ENCODE results near the gene C2orf42. TPM values are rescaled to one million over a fixed set of nuclear protein-coding genes. Genes with fewer than 3 reads are reported as not detected.
A peak's percentile ranks its signal among the peaks of the same experiment; 100 is the strongest.

C2orf42 gene
- total RNA-seq, 1 donor from 2014 or later: 10.9 TPM

GRCh38 chr2:70104231-70105111, 86.3 kb downstream of the C2orf42 start:
- DNase-seq (ENCODE audit: low spot score): peak; percentile 3

- DNase-seq (ENCODE audit: low spot score): peak; percentile 45
Measured at GRCh38 chr2:70103531-70104061, 87.2 kb downstream of the C2orf42 start.

- peak; percentile 74 for DNase-seq (ENCODE audit: low spot score)
Measured at GRCh38 chr2:70102323-70102905, 88.4 kb downstream of the C2orf42 start.

- DNase-seq (ENCODE audit: low spot score): peak; percentile 30
Measured at GRCh38 chr2:70101686-70102085, 89.1 kb downstream of the C2orf42 start.

GRCh38 chr2:70101174-70101573, 89.6 kb downstream of the C2orf42 start:
- DNase-seq (ENCODE audit: low spot score): peak; percentile 12

Other genes starting within 250 kb of the C2orf42 start
- 1.1 TPM for gene ASPRV1, start 229.4 kb downstream of the C2orf42 start, total RNA-seq
- 399 TPM for gene PCBP1, start 103.5 kb downstream of the C2orf42 start, total RNA-seq
- gene TIA1, start 57.6 kb upstream of the C2orf42 start, total RNA-seq: 57.1 TPM
- 89.5 TPM for gene PCYOX1, start 67.1 kb upstream of the C2orf42 start, total RNA-seq
- gene SNRPG, start 102.7 kb upstream of the C2orf42 start, total RNA-seq: 116 TPM
- 25.9 TPM for gene FAM136A, start 111.0 kb upstream of the C2orf42 start, total RNA-seq

Measured in mesenteric fat pad (tissue), 1 donor.